HepG2 (cell line): ENCODE results near the gene CD68. TPM values are rescaled to one million over a fixed set of nuclear protein-coding genes. Genes with fewer than 3 reads are reported as not detected.

ENCODE experiments used
- CBFB ChIP-seq: sonication (generic); formaldehyde crosslinking; IDR thresholded peaks from 2 replicates; pipeline ENCODE4 v1.4.0; 2020; ENCODE audit warnings: missing genetic modification reagents
- GFI1 ChIP-seq: sonication (generic); formaldehyde crosslinking; IDR thresholded peaks from 2 replicates; pipeline ENCODE4 v1.5.0; 2020; ENCODE audit warnings: missing genetic modification reagents, mild to moderate bottlenecking, borderline replicate concordance
- HNRNPK ChIP-seq: fragments of 200-400 bp; formaldehyde crosslinking; IDR thresholded peaks from 2 replicates; pipeline ENCODE4 v1.6.1; 2018; ENCODE audit warnings: low read length, low read depth, moderate library complexity, mild to moderate bottlenecking; ENCODE audit not compliant: poor library complexity, severe bottlenecking
- KLF6 ChIP-seq: IDR thresholded peaks from 2 replicates; pipeline ENCODE4 v1.8.0; 2016; ENCODE audit warnings: missing biosample characterization, missing genetic modification reagents
- POLR2AphosphoS5 ChIP-seq: IDR thresholded peaks from 2 replicates; pipeline ENCODE4 v1.6.1; 2012; ENCODE audit warnings: low read depth, low read length
- PPARG ChIP-seq: conservative IDR thresholded peaks from 2 replicates; pipeline ENCODE4 v1.6.1; 2016; ENCODE audit warnings: missing biosample characterization, missing genetic modification reagents
- SKIL ChIP-seq: sonication (generic); formaldehyde crosslinking; IDR thresholded peaks from 2 replicates; pipeline ENCODE4 v1.8.0; 2022; ENCODE audit warnings: missing genetic modification reagents, mild to moderate bottlenecking, moderate library complexity, borderline replicate concordance
- ZBTB21 ChIP-seq: sonication (generic); formaldehyde crosslinking; IDR thresholded peaks from 2 replicates; pipeline ENCODE4 v1.4.0; 2020; ENCODE audit warnings: missing genetic modification reagents
- ZFP91 ChIP-seq: sonication (generic); formaldehyde crosslinking; IDR thresholded peaks from 2 replicates; pipeline ENCODE4 v1.9.0; 2022; ENCODE audit warnings: missing genetic modification reagents, mild to moderate bottlenecking, borderline replicate concordance
- ZNF207 ChIP-seq: fragments of 450-650 bp; IDR thresholded peaks from 2 replicates; pipeline ENCODE4 v1.6.1; 2016; ENCODE audit warnings: antibody characterized with exemption, borderline replicate concordance
- ZNF446 ChIP-seq: sonication (generic); formaldehyde crosslinking; IDR thresholded peaks from 2 replicates; pipeline ENCODE4 v1.5.0; 2020; ENCODE audit warnings: mild to moderate bottlenecking, missing genetic modification reagents
- ZNF572 ChIP-seq: sonication (generic); formaldehyde crosslinking; IDR thresholded peaks from 2 replicates; pipeline ENCODE4 v1.5.1; 2020; ENCODE audit warnings: mild to moderate bottlenecking, missing genetic modification reagents
- ZNF597 ChIP-seq: sonication (generic); formaldehyde crosslinking; IDR thresholded peaks from 2 replicates; pipeline ENCODE4 v1.5.0; 2020; ENCODE audit warnings: missing genetic modification reagents
- ZNF768 ChIP-seq: sonication (generic); formaldehyde crosslinking; IDR thresholded peaks from 2 replicates; pipeline ENCODE4 v1.4.0; 2020; ENCODE audit warnings: missing genetic modification reagents
- ZZZ3 ChIP-seq: sonication (generic); formaldehyde crosslinking; IDR thresholded peaks from 2 replicates; pipeline ENCODE4 v1.4.0; 2020; ENCODE audit warnings: missing genetic modification reagents, mild to moderate bottlenecking, borderline replicate concordance
- polyA plus RNA-seq, 8 experiments: library from polyadenylated mRNA; depleted of rRNA in 3 of 8; stranded (reverse) in 7 of 8; unstranded in 1 of 8; fragments of >200 nt; fragmentation: Illumina TruSeq in 4 of 8; extraction: Trizol in 4 of 8; gene quantifications; 2 replicates each; pipeline versions ENCODE4 v1.2.1 to v1.2.3, GENCODE V29; 2011 to 2016; ENCODE audit warnings: low read depth in 4 of 8, missing spikeins in 1 of 8, mixed read lengths in 1 of 8; ENCODE audit not compliant: insufficient read depth in 1 of 8
- total RNA-seq, 5 experiments: library from RNA; depleted of rRNA; stranded (reverse); fragments of >200 nt; fragmentation: Illumina TruSeq; extraction: Trizol; gene quantifications; 2 replicates each; pipeline ENCODE4 v1.2.3, GENCODE V29; 2016; ENCODE audit warnings: low read depth in 1 of 5
- TF ChIP-seq, protein P1 (sequence below): IDR thresholded peaks from 2 replicates; pipeline ENCODE4 v1.6.1; 2016; ENCODE audit warnings: low read depth, missing genetic modification reagents, missing compliant biosample characterization
- TF ChIP-seq, protein P2 (sequence below): IDR thresholded peaks from 2 replicates; pipeline ENCODE4 v1.6.1; 2016; ENCODE audit warnings: control low read depth

The CD68 gene
- total and polyA plus RNA-seq, 2 of the 13 experiments (the other 11 are each of a cell fraction or from before 2014, with no cell fraction given), result 10.3 to 104 TPM

DNA sequence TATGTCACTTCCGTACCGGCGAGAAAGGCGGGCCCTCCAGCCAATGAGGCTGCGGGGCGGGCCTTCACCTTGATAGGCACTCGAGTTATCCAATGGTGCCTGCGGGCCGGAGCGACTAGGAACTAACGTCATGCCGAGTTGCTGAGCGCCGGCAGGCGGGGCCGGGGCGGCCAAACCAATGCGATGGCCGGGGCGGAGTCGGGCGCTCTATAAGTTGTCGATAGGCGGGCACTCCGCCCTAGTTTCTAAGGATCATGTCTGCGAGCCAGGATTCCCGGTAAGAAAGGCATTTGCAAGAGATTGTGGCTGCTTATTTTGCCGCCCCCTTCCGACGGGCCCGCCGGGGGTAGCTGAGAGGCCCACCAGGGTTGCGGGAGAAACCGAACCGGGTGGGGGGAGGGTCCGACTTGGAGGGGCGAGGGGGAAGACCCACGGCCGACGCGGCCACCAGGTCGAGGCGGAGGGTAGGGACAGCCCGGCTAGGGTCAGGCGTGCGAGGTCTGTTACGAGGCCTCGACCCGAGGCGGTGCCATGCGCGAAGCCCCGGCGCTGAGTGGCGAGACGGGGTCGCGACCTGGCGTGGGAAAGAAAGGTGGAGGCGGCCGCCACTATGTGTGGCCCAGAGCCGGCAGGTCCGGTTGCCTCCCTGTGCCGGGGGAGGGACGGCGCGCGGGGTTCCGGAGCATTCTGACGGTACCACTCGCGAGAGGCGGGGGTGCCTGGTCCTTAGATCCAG is 6.7 kb upstream of the CD68 start (continued):
- peak; percentile 41; the same call in 1 of the 2 replicates for TF ChIP-seq ZNF768 (CRISPR knock-in tag)
- no peak for TF ChIP-seq ZNF597
- TF ChIP-seq HNRNPK, result peak; percentile 59
- 0 out of 2 replicates have a peak, but pooled peaks have one; percentile 68 for TF ChIP-seq ZNF572 (CRISPR knock-in tag)
- TF ChIP-seq, protein P1, sequence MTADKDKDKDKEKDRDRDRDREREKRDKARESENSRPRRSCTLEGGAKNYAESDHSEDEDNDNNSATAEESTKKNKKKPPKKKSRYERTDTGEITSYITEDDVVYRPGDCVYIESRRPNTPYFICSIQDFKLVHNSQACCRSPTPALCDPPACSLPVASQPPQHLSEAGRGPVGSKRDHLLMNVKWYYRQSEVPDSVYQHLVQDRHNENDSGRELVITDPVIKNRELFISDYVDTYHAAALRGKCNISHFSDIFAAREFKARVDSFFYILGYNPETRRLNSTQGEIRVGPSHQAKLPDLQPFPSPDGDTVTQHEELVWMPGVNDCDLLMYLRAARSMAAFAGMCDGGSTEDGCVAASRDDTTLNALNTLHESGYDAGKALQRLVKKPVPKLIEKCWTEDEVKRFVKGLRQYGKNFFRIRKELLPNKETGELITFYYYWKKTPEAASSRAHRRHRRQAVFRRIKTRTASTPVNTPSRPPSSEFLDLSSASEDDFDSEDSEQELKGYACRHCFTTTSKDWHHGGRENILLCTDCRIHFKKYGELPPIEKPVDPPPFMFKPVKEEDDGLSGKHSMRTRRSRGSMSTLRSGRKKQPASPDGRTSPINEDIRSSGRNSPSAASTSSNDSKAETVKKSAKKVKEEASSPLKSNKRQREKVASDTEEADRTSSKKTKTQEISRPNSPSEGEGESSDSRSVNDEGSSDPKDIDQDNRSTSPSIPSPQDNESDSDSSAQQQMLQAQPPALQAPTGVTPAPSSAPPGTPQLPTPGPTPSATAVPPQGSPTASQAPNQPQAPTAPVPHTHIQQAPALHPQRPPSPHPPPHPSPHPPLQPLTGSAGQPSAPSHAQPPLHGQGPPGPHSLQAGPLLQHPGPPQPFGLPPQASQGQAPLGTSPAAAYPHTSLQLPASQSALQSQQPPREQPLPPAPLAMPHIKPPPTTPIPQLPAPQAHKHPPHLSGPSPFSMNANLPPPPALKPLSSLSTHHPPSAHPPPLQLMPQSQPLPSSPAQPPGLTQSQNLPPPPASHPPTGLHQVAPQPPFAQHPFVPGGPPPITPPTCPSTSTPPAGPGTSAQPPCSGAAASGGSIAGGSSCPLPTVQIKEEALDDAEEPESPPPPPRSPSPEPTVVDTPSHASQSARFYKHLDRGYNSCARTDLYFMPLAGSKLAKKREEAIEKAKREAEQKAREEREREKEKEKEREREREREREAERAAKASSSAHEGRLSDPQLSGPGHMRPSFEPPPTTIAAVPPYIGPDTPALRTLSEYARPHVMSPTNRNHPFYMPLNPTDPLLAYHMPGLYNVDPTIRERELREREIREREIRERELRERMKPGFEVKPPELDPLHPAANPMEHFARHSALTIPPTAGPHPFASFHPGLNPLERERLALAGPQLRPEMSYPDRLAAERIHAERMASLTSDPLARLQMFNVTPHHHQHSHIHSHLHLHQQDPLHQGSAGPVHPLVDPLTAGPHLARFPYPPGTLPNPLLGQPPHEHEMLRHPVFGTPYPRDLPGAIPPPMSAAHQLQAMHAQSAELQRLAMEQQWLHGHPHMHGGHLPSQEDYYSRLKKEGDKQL (CRISPR knock-in tag), result no peak
- peak; percentile 81; the same call in 1 of the 2 replicates for TF ChIP-seq CBFB (CRISPR knock-in tag)
- TF ChIP-seq ZFP91 (CRISPR knock-in tag), result peak; percentile 82
- TF ChIP-seq ZNF446, result peak; percentile 56; the same call in 1 of the 2 replicates
- peak; percentile 55 for TF ChIP-seq SKIL (CRISPR knock-in tag)
- TF ChIP-seq GFI1 (CRISPR knock-in tag), result peak; percentile 76; the same call in 1 of the 2 replicates
- TF ChIP-seq ZBTB21, result peak; percentile 6; the same call in 1 of the 2 replicates
- TF ChIP-seq PPARG, result no peak
- 0 out of 2 replicates have a peak, but pooled peaks have one; percentile 7 for TF ChIP-seq ZZZ3 (CRISPR knock-in tag)
- TF ChIP-seq ZNF207, result no peak
- TF ChIP-seq, protein P2, sequence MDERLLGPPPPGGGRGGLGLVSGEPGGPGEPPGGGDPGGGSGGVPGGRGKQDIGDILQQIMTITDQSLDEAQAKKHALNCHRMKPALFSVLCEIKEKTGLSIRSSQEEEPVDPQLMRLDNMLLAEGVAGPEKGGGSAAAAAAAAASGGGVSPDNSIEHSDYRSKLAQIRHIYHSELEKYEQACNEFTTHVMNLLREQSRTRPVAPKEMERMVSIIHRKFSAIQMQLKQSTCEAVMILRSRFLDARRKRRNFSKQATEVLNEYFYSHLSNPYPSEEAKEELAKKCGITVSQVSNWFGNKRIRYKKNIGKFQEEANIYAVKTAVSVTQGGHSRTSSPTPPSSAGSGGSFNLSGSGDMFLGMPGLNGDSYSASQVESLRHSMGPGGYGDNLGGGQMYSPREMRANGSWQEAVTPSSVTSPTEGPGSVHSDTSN, result peak; percentile 99
- TF ChIP-seq POLR2AphosphoS5, result peak; percentile 98
- TF ChIP-seq KLF6 (CRISPR knock-in tag), result peak; percentile 47
